Stomach smooth muscle (tissue), 2 donors: Measurements from ENCODE around the gene TFCP2.

Experiments used
- H3K27ac ChIP-seq: one replicate; pipeline ENCODE4 v1.7.0; 2013; ENCODE audit warnings: mild to moderate bottlenecking, low read length, inconsistent platforms
- H3K27me3 ChIP-seq, 2 donors: one replicate each; pipeline ENCODE4 v1.7.0; 2013; ENCODE audit warnings: low read length in 2 of 2; ENCODE audit not compliant: insufficient read depth in 2 of 2, control insufficient read depth in 1 of 2
- H3K36me3 ChIP-seq, 2 donors: one replicate each; pipeline ENCODE4 v1.7.0; 2013; ENCODE audit warnings: low read length in 2 of 2; ENCODE audit not compliant: control insufficient read depth in 2 of 2, insufficient read depth in 2 of 2
- H3K4me1 ChIP-seq: one replicate; pipeline ENCODE4 v1.7.0; 2013; ENCODE audit warnings: low read length; ENCODE audit not compliant: control insufficient read depth, insufficient read depth
- H3K4me3 ChIP-seq, 2 donors: one replicate each; pipeline ENCODE4 v1.7.0; 2013; ENCODE audit warnings: low read length in 2 of 2
- H3K9ac ChIP-seq, 2 donors: one replicate each; pipeline ENCODE4 v1.7.0; 2013; ENCODE audit warnings: low read length in 2 of 2, mild to moderate bottlenecking in 1 of 2
- H3K9me3 ChIP-seq, 2 donors: one replicate each; pipeline ENCODE4 v1.7.0; 2013; ENCODE audit warnings: low read length in 2 of 2; ENCODE audit not compliant: control insufficient read depth in 2 of 2
- donor health status: healthy.
- donor health status: Pancreatic carcinoma.

TFCP2 gene

DNA sequence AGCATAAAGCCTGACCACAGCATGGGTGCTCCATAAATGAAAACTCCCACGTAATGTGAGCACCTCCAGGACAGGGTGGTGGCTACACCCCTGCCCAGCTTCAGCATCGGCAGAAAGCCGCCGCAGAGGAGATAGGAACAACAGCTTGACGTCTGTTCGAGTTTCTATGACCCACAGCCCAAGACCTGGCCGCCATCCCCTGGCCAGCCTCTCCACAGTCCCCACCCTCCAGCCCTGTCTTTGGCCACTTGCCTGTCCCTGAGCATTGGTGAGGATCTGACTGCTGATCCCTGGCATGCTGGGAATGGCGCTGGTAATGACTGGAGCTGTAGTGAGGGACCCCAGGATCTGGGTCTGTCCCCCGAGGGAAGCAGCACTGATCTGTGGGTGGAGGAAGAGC is 23.6 kb upstream of the TFCP2 start:
- H3K9ac ChIP-seq = no peak overlapping the region
- no peaks in the 10 kb centered on the region for H3K9me3 ChIP-seq
- no peaks in the 10 kb centered on the region for H3K4me1 ChIP-seq
- no peaks in the 10 kb centered on the region for H3K27me3 ChIP-seq
- H3K4me3 ChIP-seq = no peak overlapping the region
- no peak overlapping the region for H3K27ac ChIP-seq
- peaks cover 15 to 18% of the 10 kb centered on the region in 2 donors for H3K36me3 ChIP-seq

DNA sequence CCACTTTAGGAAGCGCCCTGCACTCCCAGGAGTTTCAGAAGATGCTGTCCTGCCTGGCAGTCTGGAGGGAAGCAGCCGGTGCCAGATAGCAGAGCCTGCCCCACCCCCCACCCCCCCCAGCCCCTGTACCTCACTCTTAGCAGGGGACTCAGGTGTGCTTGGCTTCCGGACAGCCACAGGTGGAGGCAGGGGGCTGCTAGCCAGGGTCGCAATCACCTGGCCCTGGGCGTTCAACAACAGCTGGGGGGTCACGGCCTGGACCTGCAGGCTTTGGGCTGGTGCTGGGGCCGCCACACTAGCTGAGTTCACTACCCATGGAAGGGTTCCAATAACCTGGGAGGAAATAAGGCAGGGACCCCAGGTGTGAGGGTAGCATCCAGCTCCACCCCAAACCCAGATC is 22.9 kb upstream of the TFCP2 start:
- Histone ChIP-seq H3K9me3 (no peaks in the 10 kb centered on the region), H3K36me3 (peaks cover 20 to 25% of the 10 kb centered on the region in 2 donors), H3K4me1 (no peaks in the 10 kb centered on the region), H3K4me3 (no peak overlapping the region), H3K27ac (no peak overlapping the region), H3K9ac (no peak overlapping the region), H3K27me3 (no peaks in the 10 kb centered on the region)

- Histone ChIP-seq H3K4me1 (no peaks in the 10 kb centered on the region), H3K27ac (no peak overlapping the region), H3K4me3 (no peak overlapping the region)
Measured at GRCh38 chr12:51192284-51192671, 19.3 kb upstream of the TFCP2 start.

GRCh38 chr12:51191516-51192283 is 18.8 kb upstream of the TFCP2 start:
- Histone ChIP-seq H3K9ac (no peak overlapping the region), H3K27me3 (no peaks in the 10 kb centered on the region), H3K4me1 (no peaks in the 10 kb centered on the region), H3K9me3 (no peaks in the 10 kb centered on the region), H3K36me3 (peaks cover 26 to 33% of the 10 kb centered on the region in 2 donors), H3K4me3 (no peak overlapping the region), H3K27ac (no peak overlapping the region)

More at GRCh38 chr12:51192284-51192671, 19.3 kb upstream of the TFCP2 start:
- Histone ChIP-seq H3K9ac (no peak overlapping the region), H3K9me3 (no peaks in the 10 kb centered on the region), H3K36me3 (peaks cover 26 to 35% of the 10 kb centered on the region in 2 donors), H3K27me3 (no peaks in the 10 kb centered on the region)

GRCh38 chr12:51190820-51191219 is 17.9 kb upstream of the TFCP2 start:
- H3K27me3 ChIP-seq = no peaks in the 10 kb centered on the region
- peaks cover 26 to 33% of the 10 kb centered on the region in 2 donors for H3K36me3 ChIP-seq
- H3K4me1 ChIP-seq = no peaks in the 10 kb centered on the region
- no peak overlapping the region for H3K4me3 ChIP-seq
- H3K9ac ChIP-seq = no peak overlapping the region
- H3K27ac ChIP-seq = no peak overlapping the region
- H3K9me3 ChIP-seq = no peaks in the 10 kb centered on the region

DNA sequence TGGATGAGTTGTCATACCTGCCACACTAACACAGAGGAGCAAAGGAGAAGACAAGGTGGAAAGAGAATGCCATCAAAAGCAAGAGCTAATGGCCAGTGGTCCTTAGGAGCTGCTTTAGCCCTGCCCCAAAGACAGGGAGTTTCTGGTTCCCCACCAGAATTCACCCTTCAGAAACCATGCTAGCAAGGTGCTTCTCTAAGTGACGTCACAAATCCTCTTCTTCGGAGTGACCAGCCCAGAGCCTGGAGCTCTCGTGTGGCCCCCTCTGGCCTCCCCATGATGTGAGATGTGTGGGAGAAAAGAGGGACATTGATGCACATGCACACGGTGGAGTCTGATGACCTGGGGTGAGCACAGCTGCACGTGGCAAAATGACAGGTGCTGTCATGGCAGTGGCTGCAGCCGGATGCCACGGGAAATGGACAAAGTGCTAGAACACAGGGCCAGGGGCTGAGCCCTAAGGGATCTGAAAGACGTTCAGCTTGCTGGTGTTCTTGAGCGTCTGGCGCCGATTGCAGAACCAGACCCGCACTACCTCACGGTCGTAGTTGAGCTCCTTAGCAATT is 16.9 kb upstream of the TFCP2 start:
- Histone ChIP-seq H3K36me3 (peaks cover 24 to 33% of the 10 kb centered on the region in 2 donors), H3K27ac (no peak overlapping the region), H3K9ac (no peak overlapping the region)

DNA sequence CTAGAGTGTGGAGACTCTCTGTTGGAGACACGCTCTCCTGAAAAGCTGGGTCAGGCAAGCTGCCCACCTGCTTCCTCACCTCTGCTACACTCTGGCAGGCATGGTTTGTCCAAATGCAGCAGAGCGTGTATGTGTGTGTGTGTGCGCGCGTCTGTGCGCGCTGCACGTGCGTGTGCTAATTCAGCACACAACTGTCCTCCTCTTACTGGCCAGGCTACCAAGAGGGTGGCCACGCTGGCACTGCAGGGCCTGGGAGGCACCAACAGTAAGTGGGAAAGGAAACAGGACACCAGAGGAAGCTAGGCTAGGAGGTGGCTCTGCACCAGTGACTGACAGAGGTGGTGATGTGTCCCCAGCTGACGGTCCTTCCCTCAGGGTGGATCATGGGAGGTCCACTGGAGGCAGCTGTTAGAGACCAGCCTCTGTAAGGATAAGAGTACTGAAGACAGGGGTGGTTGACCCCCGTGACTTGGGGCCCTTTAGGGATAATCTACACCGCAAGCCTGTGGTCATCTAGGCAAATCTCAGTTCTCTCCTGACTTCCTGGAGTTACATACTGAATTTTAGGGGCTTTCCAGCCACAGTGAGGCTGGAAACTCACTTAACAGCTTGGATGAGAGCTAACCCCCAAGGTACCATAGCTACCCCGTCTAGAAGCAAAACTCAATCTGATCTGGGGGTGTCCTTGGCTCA is 15.6 kb upstream of the TFCP2 start:
- Histone ChIP-seq H3K9me3 (no peaks in the 10 kb centered on the region), H3K27ac (no peak overlapping the region)

More for the DNA sequence above, 16.9 kb upstream of the TFCP2 start:
- Histone ChIP-seq H3K4me1 (no peaks in the 10 kb centered on the region), H3K9me3 (no peaks in the 10 kb centered on the region), H3K4me3 (no peak overlapping the region), H3K27me3 (no peaks in the 10 kb centered on the region)

DNA sequence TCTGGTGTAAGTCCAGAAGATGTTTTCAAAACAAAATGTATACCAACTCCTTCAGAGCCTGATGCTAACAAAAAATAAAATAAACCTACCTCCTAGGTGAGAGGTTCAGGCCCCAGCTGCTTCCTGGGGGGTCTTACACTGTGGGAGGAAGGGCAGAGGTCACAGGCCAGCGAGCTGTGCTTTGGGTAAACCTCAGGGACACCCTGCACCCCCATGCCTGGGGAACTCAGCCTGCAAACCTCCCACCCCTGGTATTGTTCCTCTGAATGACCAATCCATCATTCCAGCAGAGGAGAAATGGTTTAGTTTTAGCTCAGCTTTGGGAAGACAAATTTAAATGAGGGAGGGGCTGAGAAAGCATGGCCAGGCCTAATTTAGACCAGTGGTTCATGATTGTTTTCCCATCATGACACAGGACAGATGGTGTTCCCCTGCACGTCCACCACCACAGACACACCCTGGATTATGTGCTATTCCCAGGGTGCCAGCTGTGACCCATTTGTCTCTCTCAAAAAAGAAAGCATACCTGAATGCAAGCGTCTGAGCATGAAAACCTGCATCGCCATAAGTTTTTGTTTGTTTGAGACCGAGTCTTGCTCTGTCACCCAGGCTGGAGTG is 14.5 kb upstream of the TFCP2 start:
- Histone ChIP-seq H3K36me3 (peaks cover 24 to 30% of the 10 kb centered on the region in 2 donors), H3K9ac (no peak overlapping the region), H3K4me1 (no peaks in the 10 kb centered on the region), H3K27ac (no peak overlapping the region), H3K27me3 (no peaks in the 10 kb centered on the region), H3K4me3 (no peak overlapping the region), H3K9me3 (no peaks in the 10 kb centered on the region)

More for the DNA sequence above, 15.6 kb upstream of the TFCP2 start:
- Histone ChIP-seq H3K27me3 (no peaks in the 10 kb centered on the region), H3K36me3 (peaks cover 24 to 30% of the 10 kb centered on the region in 2 donors), H3K4me1 (no peaks in the 10 kb centered on the region), H3K9ac (no peak overlapping the region), H3K4me3 (no peak overlapping the region)

- H3K27ac ChIP-seq = no peak overlapping the region
- peaks cover 22 to 23% of the 10 kb centered on the region in 2 donors for H3K36me3 ChIP-seq
- no peaks in the 10 kb centered on the region for H3K27me3 ChIP-seq
- H3K9me3 ChIP-seq = no peaks in the 10 kb centered on the region
- no peak overlapping the region for H3K9ac ChIP-seq
- H3K4me1 ChIP-seq = no peaks in the 10 kb centered on the region
- H3K4me3 ChIP-seq = no peak overlapping the region
Measured at GRCh38 chr12:51186465-51187085, 13.6 kb upstream of the TFCP2 start.

- H3K9ac ChIP-seq = no peak overlapping the region
- no peaks in the 10 kb centered on the region for H3K9me3 ChIP-seq
- peaks cover 9 to 12% of the 10 kb centered on the region in 2 donors for H3K36me3 ChIP-seq
- H3K27ac ChIP-seq = no peak overlapping the region
- H3K4me3 ChIP-seq = no peak overlapping the region
- H3K4me1 ChIP-seq = no peaks in the 10 kb centered on the region
- H3K27me3 ChIP-seq = no peaks in the 10 kb centered on the region
Measured at GRCh38 chr12:51185171-51185717, 12.3 kb upstream of the TFCP2 start.
